ENCODE data around the gene GPD2. TPM values are rescaled to one million over a fixed set of nuclear protein-coding genes. Genes with fewer than 3 reads are reported as not detected.
A peak's percentile ranks its signal among the peaks of the same experiment; 100 is the strongest.
"Not testable (repeated sequence)": the region's sequence is repeated elsewhere in the genome, so short reads cannot be mapped to it uniquely, and the experiment has no call there.

GPD2 gene
- polyA plus RNA-seq, 10 donors, result 9.1 to 13.5 (median 11.5) TPM

DNA sequence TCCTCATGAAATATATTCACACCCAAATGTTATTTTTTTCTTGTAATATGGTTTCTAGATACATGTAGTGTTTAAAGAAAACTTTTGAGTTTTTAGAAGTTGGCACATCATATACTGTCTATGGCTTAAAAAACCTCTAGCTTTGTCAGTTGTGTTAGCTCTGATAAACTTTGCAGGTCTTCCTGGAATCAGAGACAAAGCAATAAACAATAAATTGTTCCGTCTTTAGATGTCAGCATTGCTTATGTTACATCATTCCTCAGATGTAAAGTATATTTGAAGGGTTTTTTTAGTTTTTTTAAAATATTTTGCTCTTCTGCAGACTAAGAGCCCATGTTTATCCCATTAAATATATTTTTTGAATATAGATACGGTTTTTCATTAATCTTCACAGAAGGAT, 145.1 kb downstream of the GPD2 start:
- DNase-seq, result no peak

DNA sequence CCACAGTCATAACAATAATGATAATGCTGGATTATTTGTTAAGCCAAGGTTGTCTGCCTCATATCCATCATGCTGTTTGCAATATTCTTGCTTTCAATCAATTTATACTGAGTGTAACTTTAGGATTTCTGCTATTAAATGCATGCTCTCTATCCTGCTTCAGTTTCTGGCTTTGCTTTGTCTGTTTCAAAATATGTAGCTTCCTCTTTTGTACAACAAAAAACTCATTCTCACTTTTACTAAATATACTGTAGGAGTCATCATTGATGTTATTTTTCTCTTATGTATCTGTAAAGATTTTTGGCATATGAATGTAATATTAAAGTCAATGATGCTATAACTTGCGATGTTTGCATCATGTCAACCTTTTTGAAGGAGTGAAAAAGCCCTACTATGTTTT, 149.3 kb downstream of the GPD2 start:
- no peak for DNase-seq

DNA sequence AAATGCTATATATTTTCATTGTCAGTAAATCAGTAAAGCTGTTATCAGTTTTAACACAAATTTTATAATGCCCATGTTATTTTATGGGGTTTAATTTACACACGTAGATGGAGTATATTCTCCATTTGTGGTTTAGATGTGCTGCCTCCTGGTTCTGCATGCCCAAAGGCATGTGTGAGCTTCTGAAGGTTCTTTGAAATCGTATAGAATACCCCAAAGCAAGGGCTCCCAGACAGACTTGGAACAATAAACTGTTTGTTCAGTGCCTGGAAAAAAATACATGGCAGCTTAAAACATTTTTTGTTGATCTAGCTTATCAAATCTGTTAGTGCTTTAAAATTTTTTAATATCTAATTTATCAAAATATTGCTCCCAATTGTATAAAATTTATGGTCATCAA, 150.4 kb downstream of the GPD2 start:
- no peak for DNase-seq

DNA sequence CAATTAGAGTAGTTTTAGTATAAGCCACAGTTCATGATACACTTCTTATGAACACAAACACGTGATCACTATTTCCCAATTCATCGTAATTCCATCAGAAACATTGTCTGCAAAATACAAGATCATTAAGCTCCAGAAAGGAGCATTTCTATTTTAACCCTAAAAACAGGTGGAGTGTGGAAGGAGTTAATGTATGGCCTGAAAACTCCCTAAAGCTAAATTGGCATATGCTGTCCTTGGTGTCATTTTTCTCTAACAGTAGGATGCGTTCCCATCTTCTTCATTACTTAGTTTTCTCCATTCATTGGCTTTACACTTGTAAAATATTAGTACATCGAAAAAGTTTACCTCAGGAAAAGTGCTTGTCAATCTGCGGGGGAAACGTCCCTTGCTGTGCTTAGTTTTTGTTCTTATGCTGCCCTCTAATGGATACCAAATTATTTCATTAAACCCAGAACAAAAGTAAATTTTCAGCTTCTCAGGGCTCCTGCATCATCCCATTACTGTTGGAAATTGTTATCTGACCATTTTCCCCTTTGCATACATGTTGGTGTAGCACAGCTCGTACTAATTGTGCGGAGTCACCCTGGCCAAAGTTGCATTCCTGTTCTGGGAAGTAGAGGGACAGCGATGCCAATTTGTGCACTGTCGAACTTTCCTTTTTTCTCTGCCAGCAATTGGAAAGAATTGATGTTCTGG, 153.4 kb downstream of the GPD2 start:
- peak; percentile 31 to 68 (median 49) for DNase-seq

DNA sequence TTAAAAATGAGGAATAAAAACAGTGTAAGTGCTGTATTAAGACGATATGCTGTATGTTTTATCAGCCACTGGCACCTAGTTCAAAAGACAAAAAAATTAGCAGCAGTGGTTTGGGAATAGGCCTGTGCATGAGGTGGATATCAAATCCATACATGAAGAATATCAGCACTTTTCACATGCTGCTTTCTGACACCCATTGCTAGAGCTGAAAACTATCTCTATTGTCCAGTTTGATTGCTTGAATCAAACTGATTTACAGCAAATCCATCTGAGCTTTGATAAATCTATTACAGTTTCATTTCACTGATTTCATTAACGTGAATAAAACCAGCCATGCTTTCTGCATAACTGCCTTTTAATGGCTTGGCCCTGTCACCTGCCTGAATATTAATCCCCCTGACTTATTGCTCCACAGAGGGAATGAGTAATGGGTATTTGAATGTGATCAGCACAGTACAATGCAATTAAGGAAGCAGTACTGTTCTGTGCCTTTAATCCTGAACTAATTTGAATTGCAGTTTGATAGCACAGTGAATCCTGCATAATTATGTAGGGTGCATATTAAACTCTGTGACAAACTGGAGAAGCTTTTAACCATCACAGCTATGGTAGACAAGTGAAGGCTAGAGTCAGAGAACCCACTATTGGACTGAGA, 154.0 kb downstream of the GPD2 start:
- DNase-seq, result no peak

DNA sequence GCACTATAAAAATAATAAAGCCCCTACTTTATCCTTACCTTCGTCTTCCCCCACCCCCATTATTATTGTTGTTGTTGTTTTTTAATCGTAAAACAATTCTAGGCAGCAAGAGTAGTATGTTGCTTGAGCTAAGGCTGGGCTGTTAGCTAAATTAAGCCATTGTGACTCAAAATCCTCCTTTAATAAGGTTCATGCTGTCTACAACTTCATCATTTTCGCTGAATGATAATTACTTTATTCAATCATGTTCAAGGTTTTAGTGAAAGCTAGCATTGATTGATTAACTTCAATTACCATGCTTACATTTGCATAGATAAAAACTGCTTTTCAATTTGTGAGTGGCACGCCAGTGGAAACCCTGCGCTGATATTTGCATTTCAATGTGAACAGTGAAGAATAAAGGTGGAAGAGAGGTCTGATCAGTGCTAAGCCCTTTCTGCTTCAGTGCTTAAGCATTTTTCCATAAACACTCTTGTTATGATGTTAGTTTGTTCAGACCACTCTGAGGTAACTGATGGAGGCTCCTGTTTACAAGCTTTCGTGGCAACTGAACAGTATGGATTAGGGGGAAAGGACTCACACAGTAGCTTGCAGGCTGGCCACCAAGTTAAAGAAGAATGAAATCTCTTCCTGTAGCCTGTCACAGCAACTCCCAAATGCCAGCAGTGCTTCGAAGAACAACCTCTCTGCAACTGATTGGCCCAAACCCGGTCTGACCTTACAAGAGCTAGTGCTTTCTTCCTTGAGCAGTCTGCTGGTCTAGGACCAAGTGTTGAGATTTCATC, 156.8 kb downstream of the GPD2 start:
- no peak for DNase-seq

DNA sequence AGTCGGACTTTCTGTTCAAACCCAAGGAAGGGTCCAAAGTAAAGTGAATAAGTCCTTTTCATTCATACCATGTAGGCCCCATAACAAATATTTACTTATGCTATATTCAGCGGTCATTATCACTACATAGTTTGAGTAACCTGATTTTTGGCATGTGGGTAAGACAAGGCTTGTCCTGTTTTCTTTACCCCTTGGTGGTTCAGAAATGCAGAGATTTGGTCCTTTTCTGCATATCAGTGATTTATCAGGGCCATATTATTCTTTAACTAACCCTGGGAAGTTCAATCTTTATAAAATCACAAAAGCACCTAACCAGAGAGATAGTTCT, 157.4 kb downstream of the GPD2 start:
- DNase-seq, result no peak

DNA sequence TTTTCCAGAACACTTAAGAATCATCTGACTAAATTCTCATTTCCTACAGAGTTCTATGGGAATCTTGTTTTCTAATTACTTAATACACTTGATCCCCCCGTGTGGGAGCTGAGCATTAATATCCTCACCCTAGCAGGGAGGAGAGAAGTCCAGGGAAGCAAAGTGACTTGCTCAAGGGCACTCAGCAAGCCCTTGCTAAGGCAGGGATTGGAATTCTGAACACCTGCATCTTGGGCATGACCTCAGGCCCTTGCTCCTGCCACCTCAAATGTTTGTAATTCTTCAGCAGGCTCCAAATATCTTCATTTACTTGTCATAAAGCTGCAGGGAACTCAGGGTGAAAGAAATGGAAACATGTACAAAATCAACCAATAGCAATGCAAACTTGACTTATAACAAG, 162.4 kb downstream of the GPD2 start:
- no peak for DNase-seq

DNA sequence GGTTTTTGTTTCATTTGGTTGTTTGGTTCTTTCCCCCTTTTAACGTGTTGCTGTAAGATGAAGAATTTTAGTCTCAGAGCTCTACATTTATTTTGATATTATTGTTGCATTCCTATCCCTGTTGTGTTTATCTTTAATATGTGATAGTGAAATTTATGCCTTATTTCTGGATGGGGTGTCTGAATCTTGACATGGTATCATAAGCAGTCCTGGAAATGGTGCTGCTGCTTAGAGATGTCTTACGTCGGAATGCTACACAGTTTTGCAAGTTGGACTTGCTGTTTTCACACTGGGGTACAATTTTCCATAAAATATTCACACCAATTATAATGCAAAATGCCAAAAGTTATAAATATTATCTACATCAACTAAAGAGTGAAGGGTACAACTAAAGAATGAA, 164.0 kb downstream of the GPD2 start:
- DNase-seq, result no peak

DNA sequence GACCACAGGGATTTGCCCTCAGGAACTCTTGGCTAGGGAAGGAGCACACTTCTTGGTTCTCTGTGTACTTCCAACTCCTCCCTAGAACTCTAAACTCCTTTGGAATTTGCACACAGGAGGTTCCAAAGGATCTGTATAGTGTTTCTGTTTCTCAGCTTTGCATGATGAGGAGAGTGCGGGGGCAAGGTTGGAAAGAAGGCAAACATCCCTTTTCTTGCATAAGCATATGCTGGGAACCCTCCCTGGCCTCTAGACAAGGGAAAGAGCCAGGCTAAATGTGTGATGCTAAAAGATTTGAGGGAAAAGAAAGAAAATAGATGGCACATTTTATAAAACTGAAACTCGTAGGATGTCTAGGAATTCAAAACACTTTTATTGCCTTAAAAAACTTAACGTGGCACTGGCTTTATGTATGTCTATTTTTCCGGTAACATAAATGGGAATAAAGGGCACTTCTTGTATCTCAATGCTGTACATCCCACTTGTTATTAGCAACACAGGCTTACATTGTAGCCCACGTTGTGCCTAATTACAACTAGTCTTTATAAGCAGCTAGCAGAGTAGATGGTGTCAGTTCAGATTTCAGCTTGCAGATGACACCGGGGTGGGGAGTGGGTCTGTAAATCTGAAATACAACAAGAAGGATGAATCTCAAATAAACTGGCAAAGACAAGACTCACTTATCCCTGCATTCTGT, 165.8 kb downstream of the GPD2 start:
- DNase-seq, result no peak

DNA sequence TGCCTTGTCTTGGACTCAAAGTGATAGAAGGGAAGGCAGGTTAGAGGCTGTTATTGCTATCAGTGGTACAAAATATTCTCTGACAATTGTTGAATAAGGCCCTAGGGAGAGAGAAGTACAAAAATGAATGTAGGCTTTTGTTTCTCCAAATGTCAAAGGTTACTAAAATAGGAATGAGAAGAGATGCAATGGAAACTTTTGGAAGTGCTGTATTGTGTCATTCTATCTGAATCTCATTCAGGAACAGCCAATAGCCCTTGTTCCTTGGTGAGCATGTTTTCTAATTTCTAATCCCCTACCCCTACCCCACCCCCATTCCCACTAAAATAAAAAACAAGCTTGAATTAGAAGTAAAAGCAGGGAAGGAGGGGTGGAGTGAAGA, 166.4 kb downstream of the GPD2 start:
- no peak for DNase-seq

DNA sequence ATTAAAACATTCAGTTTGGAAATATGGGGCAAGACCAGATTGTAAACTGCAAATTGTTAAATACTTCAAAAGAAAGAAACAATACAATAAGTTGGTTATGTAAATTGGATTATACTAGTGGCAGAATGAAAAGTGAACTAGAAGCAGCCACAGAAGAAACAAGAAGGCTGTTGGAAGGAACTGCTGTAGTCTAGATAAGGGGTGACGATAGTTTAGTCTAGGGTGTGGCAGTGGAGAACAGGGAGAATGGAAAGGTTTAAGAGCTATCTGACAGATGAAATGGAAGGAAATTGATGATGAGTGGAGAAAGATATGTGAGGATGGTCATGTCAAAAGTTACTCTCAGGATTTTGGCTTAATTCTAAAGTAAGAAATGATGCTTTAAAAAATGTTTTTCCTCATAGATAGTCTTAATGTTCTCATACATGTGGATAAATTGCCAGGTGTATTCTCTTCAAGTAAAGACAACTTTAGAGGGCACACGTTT, 179.7 kb downstream of the GPD2 start:
- no peak for DNase-seq

DNA sequence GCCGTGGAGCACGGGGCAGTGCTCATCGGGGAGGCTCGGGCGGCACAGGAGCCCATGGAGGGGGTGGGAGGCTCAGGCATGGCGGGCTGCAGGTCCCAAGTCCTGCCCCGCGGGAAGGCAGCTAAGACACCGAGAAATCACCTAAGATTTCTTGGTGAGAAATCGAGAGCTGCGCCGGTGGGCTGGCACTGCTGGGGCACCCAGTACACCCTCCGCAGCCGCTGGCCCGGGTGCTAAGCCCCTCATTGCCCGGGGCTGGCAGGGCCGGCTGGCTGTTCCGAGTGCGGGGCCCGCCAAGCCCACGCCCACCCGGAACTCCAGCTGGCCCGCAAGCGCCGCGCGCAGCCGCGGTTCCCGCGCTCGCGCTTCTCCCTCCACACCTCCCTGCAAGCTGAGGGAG, 181.9 kb downstream of the GPD2 start:
- DNase-seq, result not testable (repeated sequence)

DNA sequence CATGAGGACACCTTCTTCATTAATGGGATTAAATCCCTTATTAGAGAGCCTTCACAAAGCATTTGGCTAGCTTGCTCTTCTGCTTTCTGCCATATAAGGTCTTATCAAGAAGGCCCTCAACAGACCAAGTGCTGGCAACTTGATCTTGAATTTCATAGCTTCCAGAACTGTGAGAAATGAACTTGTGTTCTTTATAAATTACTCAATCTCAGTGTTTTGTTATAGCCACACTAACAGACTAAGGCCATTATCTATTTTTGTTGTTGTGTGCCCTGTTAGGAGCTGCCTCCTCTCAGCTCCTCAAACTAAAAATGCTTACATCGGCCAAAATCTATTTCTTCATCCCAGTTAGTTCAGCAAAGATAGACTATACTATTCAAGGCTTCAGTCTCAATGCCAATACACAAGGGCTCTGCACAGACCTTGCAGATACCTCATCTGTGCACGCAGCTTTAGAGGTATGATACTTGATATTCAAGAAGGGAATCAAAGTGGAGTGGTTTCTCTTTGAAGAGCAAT, 182.9 kb downstream of the GPD2 start:
- no peak for DNase-seq

DNA sequence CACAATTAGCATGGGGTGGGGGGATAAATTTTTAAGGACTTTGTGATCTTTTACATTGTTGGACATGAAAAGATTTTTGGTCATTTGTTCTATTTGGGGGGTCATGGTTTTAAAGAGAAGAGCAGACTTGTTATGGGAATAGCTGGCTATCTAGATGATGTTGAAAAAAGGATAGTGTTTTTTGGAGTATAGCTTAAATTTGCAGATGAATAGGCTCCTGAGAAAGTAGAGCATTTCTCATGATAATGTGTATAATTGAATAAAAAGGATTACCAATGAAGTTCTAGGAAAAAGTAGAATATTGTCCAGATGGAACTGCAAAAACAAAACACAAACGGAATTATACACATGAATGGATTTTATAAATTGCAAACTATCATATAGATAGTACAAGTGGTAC, 186.3 kb downstream of the GPD2 start:
- no peak for DNase-seq

DNA sequence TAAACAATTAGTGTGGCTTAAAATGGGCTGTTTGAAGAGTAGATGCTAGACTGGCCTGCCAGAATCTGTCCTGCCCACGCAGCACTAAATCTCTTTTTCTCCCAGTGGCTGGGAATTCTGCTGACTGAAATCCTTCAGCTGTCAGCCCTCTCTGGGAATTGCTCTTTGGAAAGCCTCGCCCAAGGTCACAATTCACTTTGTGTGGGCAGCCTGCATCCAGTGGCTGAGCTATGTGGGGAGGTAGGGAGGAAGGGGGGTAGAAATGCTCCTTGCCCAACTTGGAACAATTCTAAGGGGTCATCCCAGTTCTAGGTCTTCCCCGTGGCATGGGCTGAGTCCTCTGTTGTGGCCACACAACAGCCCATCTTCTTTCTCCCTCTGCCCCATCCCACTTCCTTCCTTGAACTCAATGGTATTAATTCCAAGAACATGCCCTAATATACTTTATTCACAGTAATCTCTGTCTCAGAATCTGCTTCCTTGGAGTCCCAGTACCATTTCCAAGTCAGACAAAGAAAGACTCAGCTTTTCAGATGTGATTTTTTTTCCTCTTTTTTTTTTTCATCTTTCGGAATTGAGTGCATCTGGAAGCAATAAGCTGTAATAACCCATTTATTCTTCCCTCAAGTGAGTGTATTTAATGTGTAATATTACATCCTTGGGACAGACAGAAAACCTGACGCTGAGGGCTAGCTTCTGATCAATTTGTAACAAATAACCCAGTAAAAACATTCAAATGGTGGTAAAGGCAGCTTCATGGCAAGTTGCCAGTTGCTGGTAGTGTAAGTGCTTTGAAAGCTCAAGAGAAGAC, 189.4 kb downstream of the GPD2 start:
- peak; percentile 8 to 58 (median 24) for DNase-seq

DNA sequence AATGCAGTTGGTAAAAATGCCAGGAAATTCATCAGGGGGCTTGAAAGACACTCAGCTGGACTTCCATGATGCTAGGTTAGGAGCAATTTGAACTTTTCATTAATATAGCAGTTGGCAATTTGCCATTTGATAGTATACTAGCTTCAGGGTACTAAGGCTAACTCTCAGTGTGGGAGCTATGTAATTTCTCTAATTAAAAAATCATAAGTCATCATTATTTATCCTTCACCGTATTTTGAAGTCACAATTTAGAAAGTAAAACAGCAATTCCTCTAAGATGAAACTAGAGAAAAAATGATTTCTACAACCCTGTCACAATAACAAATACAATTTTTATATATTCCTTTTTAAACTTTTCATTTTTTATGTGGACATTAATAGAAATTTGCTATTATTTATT, 190.8 kb downstream of the GPD2 start:
- no peak for DNase-seq

DNA sequence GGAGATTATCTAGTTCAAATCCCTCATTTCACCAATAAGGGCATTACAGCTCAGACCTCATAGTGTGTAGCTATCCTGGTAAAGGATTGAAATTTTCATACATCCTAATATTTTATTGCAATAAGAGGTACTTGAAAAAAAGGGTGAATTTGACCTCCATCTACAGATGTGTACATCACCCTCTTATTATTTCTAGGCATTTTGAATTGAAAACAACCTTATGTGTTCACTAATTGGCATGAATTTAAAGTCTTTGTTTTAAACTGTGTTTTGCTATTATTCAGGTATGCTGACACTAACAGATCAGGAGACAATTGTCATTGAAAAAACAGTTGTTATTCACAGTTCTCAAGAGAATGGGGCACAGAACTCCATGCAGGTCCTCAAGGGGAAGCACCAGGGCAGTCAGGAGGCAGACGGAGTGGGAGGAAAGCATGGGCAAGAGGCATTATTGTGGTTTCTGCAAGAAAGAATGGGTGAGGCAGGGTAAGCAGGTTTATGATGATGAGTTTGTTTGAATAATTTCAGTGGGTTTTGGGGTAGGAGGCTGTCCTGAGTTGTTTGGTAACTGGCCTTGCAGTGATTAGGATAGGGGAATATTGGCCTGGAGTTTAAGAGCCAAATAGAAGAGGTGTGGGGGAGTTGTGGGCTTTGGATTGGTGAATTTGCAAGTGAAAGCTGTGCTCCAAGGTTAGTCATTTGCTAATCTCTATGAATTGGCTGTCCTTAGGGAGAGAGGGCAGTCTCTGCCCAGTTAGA, 194.6 kb downstream of the GPD2 start:
- DNase-seq, result no peak

DNA sequence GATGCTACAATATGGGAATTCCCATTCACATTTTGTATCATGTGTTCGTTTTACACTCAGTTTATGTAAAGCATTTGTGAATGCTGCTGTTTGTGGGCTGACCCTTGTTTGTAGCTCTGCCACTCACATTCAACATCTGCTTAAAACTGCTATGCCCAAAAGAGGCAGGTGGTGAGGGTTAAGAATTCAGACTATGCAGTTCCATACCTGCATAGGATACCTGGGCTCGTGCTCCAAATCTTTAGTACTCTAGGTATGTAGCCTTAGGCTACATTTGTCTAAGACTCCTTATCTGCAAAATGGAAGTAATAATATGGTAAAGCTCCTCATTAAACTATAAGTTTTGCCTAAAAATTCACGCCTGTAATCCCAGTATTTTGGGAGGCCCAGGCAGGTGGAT, 199.5 kb downstream of the GPD2 start:
- DNase-seq, result no peak

Measured in muscle of back (tissue), 11 donors.